HG03175 (cell line): ENCODE results near the gene EMID1.

ENCODE experiments used
- ATAC-seq: cut with Tn5 transposase; IDR thresholded peaks from one replicate; pipeline ENCODE4 v1.9.1; 2021; ENCODE audit warnings: mild to moderate bottlenecking, moderate library complexity; ENCODE audit not compliant: unreplicated experiment

EMID1 gene

DNA sequence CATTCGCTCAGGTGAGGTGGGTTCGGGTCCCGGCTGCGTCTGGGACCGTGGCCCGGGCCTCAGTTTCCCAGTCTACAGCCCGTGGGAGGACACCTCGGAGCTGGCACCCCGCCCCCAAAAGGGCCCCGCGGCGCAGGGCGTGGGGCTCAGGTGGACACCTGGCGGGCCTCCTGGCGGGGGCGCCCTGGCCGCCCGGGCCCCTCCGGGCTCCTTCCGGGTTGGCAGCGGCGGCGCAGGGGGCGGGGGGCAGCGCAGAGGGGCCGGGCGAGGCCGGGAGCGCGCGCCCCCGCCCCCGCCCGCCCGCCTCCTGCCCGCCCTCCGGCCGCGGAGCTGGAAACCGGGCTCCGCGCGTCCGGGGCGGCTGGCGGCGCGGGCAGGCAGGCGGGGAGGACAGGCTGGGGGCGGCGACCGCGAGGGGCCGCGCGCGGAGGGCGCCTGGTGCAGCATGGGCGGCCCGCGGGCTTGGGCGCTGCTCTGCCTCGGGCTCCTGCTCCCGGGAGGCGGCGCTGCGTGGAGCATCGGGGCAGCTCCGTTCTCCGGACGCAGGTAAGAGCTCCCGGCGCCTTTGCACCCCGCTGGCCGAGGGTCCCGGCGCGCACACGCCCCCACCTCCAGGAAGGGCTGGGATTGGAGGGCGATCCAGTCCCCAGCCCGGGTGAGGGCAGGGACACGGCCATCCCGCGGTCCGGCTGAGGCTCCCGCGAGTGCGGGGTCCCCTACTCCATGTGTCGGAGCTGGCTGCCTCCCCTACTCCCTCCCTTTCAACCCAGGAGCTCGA lies at the start of gene EMID1:
Gene EMID1, plus strand, starts transcription at position 303 of the 778 bp plus-strand sequence. Its CDS starts 143 bp downstream, at position 446.
- ATAC-seq = no peak

DNA sequence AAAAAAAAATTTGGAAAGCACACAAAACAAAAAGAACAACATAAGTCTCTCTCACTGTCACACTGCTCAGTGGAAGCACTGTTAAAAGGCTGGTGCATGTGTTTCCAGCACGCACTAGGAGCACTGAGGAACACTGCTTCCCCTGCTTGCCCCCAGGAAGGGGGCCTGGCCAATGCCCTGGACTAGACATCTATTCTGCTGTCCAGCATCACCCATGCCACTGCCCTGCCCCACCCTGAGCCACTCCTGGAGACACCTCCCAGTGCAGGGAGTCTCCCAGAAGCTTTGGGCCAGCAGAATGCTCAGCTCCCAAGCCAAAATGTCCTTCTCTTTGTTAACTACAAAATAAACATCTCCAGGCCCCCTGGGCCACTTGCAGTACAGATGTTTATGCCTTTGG lies 49.7 kb upstream of the EMID1 start:
- no peak for ATAC-seq

DNA sequence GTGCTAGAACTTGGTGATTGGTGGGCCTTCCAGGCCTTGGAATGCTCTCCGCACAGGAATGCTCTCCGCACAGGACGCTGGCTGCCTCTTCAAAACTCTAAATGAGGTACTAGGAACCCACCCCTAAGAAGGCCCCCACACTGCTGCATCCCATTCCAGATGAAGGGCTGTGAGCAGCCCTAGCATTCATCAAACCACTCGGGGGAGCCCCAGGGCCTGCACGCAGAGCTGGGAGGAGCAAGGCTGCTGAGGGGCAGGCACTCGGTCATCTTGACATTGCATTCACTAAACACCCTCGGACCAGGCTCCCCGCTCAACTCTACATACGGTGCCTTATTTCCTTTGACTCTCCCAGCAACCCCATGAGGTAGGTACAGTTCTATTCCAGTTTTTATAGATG lies 49.2 kb upstream of the EMID1 start:
- ATAC-seq = no peak

DNA sequence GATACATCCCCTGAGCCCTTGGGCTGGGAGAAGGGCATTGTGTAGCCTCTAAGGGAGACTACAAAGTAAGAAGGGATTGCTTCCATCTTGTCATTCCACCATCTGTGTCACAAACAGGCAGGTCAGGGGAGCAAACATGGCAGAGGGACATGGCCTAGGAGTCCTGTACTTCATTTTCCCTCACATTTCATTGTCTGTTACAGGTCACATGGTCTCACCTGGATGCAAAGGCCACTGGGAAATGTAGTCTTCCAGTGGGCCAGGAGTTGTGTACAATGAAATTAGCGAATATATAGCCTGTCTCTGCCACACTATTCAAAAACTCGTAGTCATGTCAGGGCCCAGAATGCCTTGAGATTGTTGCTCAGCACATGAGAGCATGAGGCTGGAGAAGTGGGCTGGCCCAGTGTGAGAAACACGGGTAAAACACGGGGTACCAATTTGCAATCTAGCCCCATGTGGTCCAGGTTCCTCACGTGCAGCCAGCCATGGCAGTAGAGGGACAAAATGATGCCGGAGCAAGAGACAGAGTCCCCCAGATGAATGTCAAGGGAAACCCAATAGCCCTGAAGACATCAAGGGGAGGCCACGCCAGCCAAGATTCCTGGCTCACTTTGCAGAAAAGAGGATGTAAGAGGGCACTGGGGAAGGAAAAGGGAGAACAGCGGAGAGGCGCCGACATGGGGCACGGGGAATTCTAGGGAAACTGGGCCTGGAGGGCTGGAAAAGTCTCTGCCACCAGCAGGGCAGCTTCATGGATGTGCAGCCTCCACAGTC lies 47.7 kb upstream of the EMID1 start:
- ATAC-seq = no peak

DNA sequence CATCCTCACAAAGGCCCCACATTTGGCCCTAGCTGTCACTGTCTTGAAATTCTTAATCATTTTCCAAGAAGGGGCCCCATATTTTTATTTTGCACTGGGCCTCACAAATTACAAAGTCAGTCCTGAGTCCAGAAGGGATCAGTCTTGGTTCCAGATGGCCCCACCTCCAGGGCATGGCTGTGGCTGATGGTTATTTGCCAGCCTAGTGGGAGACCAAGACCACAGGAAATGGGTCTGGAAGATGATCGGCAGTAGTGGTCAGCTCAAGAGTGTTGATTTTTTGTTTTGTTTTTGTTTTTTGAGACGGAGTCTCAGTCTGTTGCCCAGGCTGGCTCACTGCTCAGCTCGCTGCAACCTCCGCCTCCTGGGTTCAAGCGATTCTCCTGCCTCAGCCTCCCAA lies 47.1 kb upstream of the EMID1 start:
- no peak for ATAC-seq

DNA sequence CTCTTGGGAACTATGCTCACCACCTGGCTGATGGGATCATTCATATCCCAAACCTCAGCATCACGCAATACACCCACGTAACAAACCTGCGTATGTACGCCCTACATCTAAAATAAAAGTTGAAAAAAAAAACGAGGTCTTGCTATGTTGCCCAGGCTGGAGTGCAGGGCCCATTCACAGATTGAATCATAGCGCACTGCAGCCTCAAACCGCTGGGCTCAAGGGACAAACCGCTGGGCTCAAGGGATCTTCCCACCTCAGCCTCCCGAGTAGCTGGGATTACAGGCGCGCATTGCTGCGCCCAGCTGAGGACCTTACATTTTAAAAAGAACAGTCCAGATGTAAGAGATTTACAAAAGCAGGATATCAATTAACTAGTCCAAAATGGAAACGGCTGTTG lies 41.9 kb upstream of the EMID1 start:
- ATAC-seq = no peak

DNA sequence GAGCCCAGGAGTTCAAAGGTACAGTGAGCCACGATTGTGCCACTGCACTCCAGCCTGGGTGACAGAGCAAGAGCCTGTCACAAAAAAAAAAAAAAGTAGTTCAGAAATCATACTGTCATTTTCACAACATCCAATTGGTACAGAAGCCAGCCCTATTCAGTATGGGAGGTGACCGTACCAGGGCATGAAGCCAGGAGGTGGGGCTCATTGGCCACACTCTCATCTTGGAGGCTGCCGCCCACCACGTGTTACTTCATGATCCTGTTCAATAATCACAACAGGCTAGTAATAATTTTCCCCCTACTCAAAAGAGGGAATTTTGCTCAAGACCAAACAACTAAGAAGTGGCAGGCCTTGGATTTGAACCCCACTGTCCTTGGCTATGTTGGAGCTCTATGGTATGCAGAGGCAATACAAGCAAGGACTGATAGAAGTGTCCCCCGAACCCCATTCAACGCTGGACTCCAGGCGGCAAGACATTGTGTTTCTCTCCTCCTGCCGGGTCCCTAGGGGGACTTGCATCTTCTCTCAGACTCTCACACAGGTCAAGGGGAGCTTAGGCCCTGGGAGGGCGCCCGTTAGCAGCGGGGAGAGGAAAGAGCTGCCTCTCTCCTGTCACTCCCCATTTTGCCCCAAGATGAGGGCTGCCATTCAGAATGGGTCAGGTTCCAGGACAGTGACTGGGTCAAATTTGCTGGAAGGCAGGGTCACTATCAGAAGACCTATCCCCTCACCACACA lies 40.2 kb upstream of the EMID1 start:
- ATAC-seq = no peak

DNA sequence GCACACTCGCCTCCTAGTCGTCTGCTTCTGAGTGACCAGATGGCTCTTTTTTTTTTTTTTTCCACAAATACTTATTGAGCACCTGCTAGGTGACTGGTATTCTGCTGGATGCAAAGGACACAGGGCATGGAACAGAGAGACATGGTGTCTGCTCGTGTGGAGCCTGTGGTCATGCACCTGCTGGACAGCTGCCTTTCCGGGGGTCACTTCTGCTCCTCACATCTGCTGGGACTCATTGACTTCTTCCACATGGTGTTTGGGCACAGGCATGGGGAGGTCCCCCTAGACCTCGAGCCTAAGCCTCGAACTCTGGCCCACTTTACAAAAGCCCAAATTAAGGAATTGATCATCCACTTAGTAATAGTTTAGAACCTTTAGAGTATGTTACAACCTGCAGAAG lies 39.5 kb upstream of the EMID1 start:
- ATAC-seq = no peak

DNA sequence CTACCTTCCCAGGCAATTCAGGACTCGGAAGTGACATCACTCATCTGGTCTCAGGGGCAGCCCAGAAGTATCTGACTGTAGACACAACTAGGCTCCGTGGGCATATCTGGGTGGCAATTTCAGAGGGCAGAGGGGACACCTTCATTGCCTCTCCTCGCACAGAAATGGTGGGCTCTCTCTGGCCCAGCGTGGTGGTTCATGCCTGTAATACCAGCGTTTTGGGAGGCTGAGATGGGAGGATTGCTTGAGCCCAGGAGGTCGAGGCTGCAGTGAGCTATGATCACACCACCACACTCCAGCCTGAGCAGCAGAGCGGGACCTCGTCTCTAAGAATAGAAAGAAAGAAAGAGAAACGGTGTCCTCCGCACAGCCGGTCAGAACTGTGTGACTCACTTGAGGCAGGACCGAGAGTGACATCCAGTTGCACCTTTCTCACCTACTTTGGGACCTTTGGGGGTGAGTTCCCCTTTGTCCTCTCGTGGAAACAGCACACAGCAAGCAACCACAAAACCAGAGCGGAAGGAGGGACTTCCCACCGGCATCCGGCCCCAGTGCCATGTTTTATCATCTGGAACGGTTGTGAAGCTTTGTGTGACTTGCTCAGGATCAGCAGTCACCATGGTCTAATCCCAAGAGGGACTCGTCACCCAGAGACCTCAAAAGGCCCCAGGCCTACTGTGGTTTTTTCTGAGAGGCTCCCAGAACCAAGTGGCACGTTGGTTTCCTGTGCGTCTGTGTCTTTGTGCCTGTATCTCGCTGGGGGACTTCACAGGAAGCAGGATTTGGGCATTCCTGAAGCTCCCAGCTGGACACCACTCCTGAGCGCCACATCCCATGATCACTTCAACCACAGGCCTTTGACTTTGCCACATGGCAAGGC lies 38.4 kb upstream of the EMID1 start:
- ATAC-seq = peak; percentile 93

DNA sequence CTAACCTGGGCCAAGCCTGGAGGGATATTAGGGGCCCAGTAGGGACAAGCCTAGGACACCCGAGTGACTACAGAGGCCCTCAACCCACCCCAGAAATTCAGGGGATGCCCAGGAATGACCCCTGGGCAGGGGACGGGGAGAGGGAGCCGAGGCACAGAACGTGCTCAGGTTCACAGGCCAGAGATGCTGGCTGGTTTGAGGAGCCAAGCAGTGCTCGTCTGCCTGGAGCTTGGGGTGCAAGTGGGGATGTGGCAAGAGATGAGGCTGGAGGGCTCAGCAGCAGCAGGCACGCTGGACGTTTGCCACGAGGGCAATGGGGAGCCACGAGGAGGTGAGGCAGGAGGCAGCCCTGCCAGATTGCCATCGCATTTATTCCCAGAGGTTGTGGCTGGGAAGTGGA lies 34.0 kb upstream of the EMID1 start:
- no peak for ATAC-seq

DNA sequence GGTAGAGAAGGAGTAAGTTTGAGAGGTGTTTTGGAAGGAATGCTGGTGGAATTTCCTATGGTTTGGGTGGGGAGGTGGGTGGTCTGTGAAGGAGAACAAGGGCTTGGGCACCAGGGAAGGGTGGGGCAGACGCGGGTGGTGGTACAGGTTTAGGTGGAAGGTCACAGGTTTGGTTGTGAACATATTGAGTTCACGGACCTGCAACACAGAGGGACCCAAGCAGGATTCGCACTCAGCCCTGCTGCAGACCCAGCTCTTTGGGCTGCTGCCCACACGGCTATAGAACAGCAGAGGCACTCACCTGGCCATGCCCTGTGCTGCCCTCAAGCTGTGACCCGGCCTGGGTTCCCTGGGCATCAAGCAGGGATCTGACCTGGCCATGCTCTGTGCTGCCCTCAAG lies 33.5 kb upstream of the EMID1 start:
- no peak for ATAC-seq

DNA sequence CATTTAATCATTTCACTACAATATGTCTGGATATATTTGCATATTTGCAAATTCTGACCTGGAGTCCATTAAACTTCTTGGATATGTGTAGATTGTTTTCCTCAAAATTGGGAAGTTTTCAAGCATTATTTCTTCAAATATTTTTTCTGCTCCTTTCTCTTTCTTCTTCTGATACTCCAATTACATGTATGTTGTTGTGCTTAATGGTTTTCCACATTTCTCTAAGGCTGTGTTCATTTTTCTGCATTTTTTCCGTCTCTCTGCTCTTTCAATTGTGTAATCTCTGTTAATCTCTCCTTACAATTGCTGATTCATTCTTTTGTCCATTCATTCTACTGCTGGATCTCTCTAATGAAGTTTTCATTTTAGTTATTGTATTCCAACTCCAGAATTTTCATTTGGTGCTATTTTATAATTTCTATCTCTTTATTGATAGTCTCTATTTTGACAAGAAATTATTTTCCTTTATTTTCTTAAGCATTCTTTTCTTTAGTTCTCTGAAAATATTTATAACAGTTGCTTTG lies 30.3 kb upstream of the EMID1 start:
- no peak for ATAC-seq

DNA sequence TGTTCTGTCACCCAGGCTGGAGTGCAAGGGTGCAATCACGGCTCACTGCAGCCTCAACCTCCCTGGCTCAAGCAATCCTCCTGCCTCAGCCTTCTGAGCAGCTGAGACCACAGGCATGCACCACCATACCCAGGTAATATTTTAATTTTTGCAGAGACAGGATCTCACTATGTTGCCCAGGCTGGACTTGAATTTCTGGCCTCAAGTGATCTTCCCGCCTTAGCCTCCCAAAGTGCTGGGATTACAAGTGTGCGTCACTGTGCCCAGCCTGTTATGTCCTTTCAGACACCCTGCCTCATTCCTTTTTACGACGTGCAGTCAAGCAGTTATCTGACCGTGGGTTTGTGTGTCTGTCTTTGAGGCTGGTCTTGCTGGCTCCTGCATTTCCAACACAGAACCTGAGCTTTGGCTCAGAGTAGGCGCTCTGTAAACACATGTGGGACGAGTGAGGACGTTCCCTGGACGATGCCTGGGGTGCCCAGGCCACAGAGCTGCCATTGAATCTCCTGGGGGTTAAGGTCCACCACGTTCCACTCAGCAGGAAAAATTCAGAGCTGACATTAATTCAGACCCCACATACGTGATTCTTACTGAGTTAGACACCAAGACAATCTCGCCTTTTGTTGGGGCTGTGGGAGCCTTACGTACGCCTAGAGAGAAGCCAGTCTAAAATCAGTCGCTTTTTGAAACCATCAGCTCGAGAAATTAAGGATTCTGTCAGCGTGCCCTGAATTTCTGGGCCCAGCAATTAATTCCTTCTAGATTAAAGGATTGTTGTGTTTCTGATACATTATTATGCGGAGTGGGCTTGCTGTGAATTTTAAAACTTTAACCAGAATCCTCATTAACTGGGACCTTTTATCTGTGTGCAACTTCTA lies 21.5 kb upstream of the EMID1 start:
- no peak for ATAC-seq

DNA sequence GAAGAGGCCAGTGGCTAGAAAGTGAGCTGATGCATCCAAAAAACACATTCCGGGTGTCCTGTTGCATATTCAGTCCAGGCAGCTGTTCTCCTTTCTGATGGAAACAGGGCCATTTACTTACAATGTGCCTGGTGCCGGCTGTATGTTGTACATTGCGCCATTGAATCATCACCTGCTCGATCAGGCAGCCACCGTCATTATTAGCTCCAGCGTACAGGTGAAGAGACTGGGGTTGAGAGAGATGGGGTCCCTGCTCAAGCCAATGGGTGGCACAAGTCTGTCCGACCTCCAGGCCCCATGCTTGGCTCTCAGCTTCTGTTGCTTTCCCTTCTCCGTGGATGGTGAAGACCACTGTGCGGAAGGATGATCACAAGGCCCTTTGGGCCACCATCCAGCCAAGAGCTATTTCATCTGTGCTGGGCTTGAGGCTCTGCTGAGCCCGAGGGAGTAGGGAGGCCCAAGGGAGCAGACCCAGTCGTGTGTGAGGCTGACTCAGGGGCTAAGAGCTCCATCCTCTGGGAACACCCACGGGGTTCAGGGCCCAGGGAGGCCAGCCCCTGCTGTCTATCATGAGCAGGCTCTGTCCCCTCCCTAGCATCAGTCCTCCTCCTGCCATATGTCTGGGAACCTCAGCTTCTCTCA lies 20.7 kb upstream of the EMID1 start:
- no peak for ATAC-seq

DNA sequence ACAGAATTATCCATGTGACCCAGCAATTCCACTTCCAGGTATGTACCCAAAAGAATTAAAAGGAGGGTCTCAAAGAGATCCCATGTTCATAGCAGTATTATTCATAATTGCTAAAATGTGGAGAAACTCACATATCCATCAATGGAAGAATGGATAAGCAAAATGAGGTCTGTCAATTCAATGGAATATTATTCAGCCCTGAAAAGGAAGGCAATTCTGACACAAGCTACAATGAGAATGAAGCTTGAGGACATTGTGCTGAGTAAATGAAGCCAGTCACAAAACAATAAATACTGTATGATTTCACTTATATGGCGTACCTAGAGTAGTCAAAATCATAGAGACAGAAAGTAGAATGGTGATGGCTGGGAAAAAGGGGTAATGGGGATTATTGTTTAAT lies 19.4 kb upstream of the EMID1 start:
- no peak for ATAC-seq

DNA sequence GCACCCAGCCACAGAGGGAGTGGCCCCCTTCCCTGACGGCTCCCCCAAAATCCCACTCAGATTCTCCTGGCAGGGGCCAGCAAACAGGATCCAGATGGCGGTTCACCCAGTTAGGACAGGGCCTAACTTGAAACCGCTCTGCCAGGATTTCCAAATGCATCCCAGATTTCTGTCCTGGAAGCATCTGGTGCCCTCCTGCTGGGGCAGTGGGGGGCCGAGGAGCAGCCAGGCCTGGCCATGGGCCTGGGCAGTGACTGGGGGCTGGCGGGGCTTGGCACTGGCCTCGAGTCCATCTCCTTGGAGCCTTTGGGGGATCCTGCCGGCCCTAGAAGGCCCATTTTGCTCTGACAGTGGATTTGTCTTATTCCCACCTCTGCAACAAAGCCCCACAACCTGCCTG lies 17.9 kb upstream of the EMID1 start:
- ATAC-seq = no peak

DNA sequence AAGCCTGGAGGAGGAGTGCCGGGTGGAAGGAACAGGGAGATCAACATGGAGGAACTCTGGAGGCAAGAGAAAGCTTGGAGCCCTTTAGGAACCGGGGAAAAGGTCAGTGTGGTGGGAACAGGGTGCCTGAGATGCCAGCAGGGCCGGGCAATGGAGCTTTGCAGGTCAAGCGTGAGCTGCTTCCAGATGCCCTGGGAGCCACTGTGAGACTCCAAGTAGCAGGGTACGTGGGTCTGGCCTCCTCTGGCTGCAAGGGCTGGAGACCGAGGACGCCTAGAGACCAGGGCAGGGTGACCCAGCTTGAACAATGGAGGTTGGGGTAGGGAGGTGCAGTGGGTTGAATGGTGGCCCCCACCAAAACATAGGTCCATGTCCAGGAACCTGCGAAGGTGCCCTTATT lies 15.6 kb upstream of the EMID1 start:
- no peak for ATAC-seq

DNA sequence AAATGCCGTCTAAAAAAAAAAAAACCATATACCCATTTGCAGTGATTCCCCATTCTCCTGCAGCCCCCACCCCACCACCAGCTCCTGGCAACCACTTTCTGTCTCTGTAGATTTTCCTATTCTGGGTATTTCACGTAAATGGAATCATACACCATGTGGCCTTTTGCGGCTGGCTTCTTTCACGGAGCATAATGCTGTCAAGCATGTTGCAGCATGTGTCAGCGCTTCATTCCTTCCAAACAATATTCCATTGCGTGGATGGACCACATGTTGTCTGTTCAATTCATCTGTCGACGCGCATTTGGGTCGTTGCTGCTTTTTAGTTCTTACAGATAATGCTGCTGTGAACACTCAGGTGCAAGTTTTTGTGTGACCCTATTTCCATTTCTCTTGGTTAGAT lies 14.8 kb upstream of the EMID1 start:
- ATAC-seq = no peak

DNA sequence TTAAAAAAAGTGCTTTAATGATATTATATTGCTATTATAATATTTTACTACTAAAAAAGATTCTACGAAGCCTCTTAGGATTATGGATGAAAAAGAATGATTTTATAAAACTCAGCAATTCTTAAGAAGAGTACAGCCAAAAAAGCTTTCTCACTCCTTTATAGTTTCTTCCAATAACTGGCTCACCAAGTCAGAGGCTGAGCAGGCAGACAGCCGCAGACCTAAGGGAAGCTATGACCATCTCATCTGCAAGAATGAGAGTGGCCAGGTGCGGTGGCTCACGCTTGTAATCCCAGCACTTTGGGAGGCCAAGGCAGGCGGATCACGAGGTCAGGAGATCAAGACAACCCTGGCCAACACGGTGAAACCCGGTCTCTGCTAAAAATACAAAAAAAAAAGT lies 12.7 kb upstream of the EMID1 start:
- ATAC-seq = no peak
